ENCODE measurements around the gene MPV17.
"Not testable (repeated sequence)": the region's sequence is repeated elsewhere in the genome, so short reads cannot be mapped to it uniquely, and the experiment has no call there.

The MPV17 gene

DNA sequence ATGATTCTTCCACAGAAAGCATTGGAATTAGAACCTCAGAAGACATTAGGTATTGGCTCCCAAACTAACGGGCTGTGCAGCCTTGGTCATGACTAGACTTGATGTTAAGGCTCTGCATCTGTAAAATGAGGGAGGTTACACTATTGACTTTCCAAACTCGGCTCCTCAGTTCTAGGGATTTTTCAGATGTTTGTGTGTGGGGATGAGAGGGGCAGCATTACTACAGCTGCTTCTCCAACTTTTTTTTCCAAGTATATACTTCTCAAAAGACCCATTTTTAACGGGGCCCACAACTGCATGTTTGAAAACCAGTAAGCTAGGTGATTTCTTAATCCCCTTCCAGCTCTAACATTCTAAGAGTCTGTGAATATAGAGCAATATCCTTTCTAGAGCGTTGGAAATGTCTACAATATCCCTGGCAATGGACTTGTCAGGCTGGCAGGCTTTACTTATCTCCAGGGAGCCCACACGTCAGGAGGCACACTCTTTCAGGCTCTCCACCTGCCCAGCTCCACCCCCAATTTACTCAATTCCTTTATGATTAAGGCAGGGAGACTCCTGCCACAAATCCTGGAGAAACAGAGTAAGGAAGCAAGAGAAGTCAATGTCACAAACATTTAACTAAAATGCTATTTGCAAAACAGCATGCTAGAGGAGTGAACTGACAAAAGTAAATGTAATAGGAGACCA is 844 bp upstream of the MPV17 start:
- no peak for DNase-seq (ENCODE audit: low read depth in 2 of 2)

DNA sequence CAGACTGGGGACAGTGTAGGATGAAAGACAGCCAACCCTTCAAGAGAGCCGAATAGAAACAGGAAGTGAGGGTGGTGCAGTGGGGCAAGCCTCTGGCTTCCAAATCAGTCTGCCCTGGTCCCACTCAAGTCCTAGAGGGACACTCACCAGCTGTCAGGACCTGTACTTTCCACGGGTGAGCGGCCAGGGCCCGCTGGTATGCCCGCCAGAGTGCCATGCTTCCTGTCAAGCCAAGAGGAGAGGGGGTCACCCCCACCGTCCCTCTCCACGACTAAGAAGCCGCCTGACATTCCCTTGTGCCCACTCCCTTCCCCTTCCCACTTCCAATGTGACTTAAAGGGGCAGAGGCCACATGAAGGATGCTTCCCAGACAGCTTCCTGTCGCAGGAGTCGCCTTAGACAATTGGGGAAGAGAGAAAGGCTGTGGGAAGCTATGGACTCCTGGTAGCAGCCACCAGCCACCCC is 564 bp downstream of the MPV17 start:
- no peak for DNase-seq (ENCODE audit: low read depth in 2 of 2)

DNA sequence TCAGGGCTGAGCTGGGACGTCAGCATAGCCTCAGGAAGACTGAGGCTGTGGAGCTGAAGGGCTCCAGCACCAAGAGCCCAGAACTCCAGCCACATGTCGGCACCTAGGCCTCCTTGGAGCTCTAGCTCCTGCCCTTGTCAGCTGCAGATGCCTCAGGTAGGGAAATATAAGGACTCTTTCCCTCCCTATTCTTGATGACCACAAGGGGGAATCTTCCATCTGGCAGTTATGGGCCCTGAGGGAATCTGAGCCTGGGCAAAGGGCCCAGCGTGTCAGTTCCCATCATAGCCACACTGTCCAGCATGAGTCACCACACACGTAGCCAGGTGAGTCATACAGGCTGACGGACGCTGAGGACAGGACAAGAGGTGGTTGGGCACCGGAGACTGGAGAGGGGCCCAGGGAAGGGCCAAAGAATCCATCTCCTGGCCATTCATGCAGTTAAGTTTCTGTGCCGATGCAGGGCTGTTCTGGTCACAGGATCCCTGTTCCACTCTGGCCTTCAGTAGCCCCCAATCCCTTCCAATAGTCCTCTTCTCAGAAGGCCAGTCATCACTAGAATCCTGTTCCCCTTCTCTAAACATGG is 1.8 kb downstream of the MPV17 start:
- peak; percentile 88 to 90 for DNase-seq (ENCODE audit: low read depth in 2 of 2)

DNA sequence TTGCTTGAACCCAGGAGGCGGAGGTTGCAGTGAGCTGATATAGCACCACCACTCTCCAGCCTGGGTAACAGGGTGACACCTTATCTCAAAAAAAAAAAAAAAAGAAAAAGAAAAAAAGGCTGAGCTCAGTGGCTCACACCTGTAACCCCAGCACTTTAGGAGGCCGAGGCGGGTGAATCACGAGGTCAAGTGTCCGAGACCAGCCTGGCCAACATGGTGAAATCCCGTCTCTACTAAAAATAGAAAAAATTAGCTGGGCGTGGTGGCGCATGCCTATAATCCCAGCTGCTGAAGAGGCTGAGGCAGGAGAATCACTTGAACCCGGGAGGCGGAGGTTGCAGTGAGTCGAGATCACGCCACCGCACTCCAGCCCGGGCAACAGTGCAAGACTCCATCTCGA is 3.1 kb downstream of the MPV17 start:
- not testable (repeated sequence) for DNase-seq (ENCODE audit: low read depth in 2 of 2)

DNA sequence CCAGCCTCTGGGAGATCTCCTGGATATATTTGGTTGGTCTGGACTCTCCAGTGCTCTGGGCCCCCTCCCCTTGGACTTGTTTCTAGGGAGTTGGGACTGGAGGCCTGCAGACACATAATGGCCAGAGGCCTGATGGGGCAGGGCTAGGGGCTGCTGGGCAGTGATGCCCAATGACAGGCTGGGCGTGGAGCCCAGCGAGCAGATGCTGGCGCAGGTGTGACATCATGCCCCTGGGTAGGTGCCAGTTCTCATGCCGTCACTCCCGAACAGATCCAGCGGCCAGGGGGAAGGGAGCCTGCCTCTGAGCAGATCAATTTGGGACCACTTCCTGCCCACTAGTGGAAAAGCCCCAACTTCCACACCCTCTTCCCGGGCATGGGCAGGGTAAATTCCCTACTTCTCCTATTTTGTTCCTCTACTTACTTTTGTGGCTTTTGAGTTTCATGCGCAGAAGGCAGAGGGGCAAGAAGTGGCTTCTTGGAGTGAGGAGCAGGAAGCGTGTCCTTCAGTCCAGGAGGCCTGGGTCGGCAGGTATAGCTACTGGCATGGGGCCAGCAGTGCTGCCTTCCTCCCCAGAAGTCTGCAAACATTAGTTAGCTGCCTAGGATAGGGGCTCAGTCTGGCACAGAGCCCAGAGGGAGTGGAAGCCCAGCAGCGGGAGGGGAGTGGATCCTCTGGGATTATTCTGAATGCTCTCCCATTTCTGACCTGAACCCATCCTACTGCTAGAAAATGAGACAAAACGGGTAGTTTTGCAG is 6.1 kb downstream of the MPV17 start:
- DNase-seq (ENCODE audit: low read depth in 2 of 2) = no peak

DNA sequence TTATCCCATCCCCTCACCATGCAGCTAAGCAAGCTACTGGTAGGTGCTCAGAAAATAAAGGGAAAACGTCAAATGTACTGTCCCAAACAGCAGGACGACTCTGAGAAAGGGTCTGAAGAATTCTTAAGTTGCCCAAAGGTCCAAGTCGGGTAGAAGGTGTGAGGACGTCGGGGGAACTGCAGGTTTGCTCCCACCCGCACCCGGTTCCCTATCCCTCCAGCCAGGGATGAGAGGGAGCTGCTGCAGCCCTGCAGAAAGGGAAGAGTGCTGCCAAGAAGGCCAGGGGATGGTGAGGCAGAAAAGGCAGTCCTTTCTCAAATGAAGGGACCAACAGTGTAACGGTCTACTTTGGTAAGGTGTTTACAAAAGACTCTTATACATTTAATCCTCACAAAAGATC is 7.8 kb downstream of the MPV17 start:
- DNase-seq (ENCODE audit: low read depth in 2 of 2) = no peak

DNA sequence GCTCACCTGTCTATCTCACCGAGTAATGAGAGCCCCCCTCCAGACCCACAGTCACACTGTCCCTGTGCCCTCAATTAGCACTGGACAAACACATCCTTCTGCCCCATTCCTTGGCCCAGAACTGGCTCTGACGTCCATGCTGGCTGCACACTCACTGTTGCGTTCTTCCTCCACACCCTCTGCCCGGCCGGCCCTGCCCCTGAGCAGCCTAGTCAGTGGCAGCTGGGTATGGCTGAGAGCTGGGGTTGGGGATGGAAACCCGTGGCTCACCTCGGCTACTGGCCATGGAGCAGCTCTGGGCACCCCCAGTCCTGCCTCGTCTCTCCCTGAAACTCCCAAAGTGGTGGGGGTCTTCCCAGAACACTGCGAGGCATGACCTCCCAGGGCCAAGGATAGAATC is 8.2 kb downstream of the MPV17 start:
- DNase-seq (ENCODE audit: low read depth in 2 of 2) = no peak

DNA sequence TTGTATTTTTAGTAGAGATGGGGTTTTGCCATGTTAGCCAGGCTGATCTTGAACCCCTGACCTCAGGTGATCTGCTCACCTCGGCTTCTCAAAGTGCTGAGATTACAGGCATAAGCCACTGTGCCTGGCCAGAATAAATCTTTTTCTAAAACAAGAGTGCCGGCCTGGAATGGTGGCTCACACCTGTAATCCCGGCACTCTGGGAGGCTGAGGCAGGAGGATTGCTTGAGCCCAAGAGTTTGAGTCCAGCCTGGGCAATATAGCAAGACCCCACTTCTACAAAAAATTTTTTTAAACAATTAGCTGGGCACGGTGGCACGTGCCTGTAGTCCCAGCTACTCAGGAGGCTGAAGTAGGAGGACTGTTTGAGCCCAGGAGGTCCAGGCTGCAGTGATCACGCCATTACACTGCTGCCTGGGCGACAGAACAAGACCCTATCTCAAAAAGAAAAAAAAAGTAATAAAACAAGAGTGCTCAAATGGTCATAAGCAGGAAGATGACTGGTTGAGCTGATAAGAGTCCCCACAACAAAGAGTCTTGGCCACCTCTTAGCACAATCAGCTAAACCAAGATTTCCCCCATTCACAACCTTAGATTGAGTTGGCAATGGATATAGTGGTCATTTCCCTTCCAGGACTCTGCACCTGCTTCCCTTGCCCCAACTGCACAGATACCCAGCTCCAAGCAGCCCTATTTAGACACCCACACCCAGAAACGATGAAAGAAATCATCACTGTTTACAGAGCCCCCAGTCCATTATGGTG is 8.8 kb downstream of the MPV17 start:
- DNase-seq (ENCODE audit: low read depth in 2 of 2) = no peak

DNA sequence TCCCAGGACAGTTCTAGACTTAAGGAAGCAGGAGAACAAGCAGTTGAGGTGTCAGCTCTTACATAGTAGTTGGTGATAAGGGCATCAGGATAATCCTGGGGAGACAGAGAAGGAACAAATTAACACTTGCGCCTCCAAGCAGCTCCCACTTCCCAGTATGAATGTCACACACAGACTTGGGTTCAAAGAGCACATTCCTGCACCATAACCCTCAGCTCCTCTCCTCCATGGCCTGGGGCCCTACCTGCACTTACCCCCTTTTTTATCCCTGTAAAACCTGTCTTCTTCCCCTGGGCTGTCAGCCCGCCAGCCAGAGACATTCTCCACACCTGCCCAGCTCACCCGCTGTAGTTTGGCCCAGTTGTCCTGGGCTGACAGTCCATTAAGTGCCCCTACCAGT is 10.7 kb downstream of the MPV17 start:
- DNase-seq (ENCODE audit: low read depth in 2 of 2) = no peak

DNA sequence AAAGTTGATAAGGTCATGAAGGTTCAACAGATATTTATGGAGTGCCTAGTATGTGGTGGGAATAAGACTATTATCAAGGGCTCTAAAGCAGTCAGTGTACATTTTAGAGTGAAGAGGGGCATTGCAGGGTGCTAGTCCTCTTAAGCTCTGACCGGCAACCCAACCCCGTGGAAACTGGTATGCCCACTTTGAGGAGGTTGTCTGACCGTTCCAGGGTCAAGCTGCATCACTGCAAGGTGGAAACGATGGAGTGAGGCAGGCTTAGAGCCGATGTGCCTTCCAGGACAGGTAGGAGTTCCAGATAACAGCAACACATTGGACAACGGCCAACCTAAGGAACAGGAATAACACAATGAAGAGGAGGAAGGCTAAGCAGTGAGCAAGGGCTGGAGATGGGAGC is 13.2 kb downstream of the MPV17 start:
- DNase-seq (ENCODE audit: low read depth in 2 of 2) = no peak

DNA sequence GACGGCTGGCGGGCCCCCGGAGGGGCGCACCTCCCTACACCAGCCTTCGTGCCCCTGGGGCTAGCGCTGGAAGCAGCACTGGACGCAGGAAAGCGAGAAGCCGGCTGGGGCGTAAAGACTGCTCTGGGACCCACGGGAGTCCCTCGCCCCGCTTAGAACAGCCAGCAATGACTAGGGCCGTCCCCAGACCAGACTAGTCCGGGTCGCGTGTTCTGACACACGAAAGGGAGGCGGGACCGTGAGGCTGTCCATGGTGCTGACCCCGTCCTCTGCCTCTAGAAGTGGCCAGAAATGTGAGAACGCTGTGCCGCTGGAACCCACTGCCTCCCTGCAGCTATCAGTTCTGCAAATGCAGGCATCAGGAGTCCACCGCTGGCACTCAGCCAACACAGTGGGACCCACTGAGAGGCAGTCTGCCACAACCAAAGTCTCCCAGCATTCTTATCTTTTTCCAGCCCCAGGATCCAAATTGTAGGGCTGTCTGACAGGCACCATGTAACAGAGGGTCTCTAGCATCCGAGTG is 14.5 kb downstream of the MPV17 start, which contains the start of gene UCN:
Gene UCN, minus strand, starts transcription at position 87 of the 523 bp plus-strand sequence. CDS start 550 bp downstream, outside the sequence.
- DNase-seq (ENCODE audit: low read depth in 2 of 2) = no peak

DNA sequence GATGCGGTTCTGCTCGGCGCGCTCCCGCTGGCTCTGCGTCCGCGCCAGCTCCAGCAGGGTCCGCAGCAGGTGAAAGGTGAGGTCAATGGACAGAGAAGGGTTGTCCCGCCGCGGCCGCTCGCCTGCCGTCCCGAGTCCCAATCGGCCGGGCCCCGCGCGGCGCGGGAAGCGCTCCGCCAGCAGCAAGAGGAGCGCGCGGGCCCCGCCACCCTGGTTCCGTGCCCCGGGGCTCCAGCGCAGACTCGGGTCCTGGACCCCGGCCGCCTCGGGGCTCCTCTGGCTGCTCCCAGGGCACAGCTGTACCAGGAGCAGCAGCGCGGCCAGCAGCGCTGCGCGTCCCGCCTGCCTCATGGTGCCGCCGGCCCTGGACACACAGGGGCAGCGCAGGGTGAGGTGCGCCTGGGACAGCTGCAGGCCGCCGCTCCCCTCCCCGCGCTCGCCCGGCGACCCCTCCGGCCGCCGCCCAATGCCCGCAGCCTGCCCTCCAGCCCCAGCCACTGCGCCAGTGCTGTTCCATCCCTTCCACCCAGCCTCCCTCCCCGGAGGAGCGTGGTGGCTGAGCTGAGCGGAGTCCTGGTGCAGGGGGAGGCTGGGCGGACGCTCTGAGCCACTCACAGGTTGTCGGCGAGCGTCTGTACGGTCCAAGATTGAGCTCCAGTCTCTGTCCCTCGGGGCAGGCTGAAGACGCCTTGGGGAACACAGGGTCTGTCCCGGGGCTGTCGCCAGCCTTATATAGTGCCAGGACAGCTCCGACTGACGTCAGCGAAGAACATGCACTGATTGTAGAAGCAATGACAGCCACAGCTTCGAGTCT is 15.1 kb downstream of the MPV17 start:
- DNase-seq (ENCODE audit: low read depth in 2 of 2) = no peak

DNA sequence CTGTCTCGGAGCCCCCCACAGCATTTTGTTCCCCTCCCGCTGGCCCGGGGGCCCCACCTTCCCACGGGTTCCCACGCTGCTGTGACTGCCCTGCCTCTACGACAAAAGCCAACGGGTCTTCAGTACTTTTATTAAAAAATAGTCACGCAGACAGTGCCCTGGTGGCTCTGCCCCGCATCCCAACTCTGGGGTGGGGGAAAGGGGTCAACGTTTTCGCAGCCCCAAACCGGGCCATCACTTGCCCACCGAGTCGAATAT is 15.7 kb downstream of the MPV17 start:
- no peak for DNase-seq (ENCODE audit: low read depth in 2 of 2)

DNA sequence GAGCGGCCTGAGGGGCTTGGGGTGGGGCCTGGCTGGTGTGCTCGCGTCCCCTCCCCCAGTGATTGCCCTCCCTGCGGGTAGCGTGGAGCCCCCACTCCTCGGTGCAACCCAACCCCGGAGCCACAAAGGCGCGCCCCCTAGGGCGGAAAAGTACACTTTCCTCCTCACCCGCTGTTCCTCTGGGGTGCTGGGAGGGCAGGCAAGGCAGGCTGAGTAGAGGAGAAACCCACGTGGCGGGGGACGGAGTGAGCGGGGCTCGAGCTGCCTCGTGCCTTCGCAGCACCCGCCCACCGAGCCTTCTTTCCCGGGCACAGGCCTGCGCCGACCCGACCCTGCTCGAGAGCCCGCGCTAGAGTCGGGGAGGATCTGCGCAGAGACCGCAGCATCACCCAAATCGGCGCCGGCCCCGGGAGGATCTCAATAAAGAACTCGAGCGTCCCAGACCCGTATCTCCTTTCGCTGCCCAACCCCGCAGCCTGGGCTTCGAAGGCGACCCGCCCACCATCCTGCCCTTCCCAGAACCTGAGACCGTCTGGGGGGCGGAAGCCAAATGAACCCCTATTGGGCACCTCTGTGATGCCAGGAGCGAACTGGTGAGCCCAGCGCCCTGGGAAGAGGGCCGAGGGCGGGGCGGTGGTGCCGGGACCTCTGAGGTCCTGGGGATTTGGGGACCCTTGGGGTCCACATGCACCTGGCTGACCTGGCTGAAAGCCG is 16.2 kb downstream of the MPV17 start:
- DNase-seq (ENCODE audit: low read depth in 2 of 2) = no peak

DNA sequence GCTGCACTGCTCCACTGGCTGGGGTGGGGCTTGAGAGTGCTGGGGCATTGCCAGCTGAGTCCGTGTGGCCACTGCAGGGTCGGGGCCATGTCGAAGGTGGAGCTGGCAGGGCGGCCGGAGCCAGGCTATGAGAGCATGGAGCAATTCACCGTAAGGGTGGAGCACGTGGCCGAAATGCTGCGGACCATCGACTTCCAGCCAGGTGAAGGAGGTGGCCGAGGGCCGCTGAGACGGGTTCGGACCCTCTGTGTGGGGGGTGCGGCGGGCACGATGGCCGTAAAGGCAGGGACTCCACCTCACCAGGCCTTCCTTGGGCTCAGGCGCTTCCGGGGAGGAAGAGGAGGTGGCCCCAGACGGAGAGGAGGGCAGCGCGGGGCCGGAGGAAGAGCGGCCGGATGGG is 16.8 kb downstream of the MPV17 start:
- DNase-seq (ENCODE audit: low read depth in 2 of 2) = no peak

DNA sequence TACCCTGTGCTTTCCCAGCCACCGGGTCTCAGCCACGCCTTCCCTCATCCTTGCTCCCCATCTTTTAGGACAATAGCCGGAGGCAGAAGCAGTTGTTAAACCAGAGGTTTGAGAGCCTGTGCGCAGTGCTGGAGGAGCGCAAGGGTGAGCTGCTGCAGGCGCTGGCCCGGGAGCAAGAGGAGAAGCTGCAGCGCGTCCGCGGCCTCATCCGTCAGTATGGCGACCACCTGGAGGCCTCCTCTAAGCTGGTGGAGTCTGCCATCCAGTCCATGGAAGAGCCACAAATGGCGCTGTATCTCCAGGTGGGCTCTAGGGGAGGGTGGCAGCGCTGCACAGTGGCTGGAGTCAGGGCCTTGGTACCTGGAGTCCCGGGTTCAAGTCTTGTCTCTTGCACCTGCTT is 17.4 kb downstream of the MPV17 start:
- DNase-seq (ENCODE audit: low read depth in 2 of 2) = no peak

DNA sequence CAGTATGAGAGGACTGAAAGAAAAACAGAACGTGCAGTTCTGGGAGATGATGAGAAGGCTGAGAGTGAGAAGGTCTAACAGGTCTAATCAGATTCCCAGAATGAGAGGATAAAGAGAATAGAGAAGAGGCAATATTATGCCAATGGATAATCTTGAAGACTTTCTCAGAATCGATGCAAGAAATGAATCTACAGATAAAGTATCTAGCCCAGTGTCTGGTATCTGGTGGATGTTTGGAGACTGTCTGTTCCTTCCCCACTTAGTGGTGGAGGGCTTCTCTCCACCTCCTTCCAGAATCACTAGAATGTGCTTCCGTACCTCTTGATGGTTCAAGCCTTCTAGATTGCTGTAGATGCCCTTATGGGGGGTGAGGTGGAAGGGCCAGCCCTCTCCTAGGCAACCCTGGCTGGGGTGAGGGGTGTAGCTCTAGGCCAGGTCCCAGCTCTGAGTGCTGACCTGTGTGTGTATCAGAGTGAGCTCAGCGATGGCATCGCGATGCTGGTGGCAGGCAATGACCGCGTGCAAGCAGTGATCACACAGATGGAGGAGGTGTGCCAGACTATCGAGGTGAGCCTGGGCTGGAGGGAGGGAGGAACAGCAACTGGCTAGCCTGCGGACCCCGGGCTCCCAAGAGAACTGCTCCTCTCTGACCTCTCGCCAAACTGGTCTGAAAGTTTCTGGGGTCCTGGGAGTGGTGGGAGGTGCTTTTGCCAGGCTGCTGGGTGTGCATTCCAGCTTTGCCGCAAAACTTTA is 18.2 kb downstream of the MPV17 start:
- no peak for DNase-seq (ENCODE audit: low read depth in 2 of 2)

DNA sequence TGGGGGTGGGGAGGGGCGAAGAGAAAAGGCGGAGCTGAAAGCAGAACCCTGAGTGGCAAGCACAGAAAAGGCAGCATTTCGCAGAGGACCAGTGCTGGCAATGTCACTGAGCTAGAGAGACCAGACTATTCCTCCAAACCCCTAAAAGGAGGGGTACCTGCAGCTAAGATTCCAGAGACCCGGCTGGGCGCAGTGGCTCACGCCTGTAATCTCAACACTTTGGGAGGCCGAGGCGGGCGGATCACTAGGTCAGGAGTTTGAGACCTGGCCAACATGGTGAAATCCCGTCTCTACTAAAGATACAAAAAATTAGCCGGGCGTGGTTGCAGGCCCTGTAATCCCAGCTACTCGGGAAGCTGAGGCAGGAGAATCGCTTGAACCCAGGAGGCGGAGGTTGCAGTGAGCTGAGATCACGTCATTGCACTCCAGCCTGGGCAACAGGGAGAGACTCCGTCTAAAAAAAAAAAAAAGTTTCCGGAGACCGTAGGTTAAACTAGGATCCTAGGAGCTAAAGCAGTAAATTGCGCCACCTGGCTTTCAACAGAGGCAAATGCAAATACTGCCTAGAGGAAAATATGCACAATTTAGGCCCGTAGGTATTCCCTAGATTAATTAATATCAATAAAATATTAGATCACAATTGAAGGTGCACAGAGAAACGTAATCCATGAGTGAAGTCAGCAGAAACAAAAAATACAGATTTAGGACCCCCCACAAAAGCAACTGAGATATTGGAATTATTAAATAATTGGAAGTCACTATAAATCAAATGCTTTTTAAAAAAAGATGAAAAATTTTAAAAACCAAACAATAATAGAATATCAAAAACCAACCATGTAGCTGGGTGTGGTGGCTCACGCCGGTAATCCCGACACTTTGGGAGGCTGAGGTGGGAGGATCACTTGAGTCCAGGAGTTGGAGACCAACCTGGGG is 19.5 kb downstream of the MPV17 start:
- DNase-seq (ENCODE audit: low read depth in 2 of 2) = peak; percentile 36 to 41

DNA sequence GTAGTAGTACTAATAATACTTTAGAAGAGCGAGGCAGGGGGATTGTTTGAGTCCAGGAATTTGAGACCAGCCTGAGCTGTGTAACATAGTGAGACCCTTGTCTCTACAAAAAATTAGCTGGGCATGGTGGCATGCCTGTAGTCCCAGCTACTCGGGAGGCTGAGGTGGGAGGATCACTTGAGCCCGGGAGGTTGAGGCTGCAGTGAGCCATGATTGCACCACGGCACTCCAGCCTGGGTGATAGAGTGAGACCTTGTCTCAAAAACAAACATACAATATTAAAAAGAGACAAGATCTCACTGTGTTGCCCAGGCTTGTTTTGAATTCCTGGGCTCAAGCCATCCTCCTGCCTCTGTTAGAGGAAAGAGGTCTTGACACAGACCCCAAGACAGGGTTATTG is 22.3 kb downstream of the MPV17 start:
- DNase-seq (ENCODE audit: low read depth in 2 of 2) = not testable (repeated sequence)
